GM19452 (cell line): ENCODE results near the gene ARHGAP18.

Source experiments
- ATAC-seq: cut with Tn5 transposase; IDR thresholded peaks from one replicate; pipeline ENCODE4 v1.9.1; 2021; ENCODE audit not compliant: unreplicated experiment

ARHGAP18 gene

GRCh38 chr6:129695373-129696027 is 14.5 kb downstream of the ARHGAP18 start:
- ATAC-seq, result peak; percentile 66

GRCh38 chr6:129694036-129694435 is 15.9 kb downstream of the ARHGAP18 start:
- ATAC-seq, result no peak

- ATAC-seq, result no peak
These were observed 17.5 kb downstream of the ARHGAP18 start for GRCh38 chr6:129692467-129692866.

GRCh38 chr6:129691709-129692108 is 18.3 kb downstream of the ARHGAP18 start:
- ATAC-seq, result no peak

GRCh38 chr6:129691043-129691640 is 18.8 kb downstream of the ARHGAP18 start:
- no peak for ATAC-seq

GRCh38 chr6:129686941-129687627 is 22.9 kb downstream of the ARHGAP18 start:
- ATAC-seq, result peak; percentile 73

GRCh38 chr6:129685662-129686031 is 24.3 kb downstream of the ARHGAP18 start:
- no peak for ATAC-seq

- ATAC-seq, result no peak
These were observed 24.9 kb downstream of the ARHGAP18 start for GRCh38 chr6:129684903-129685661.

- no peak for ATAC-seq
These were observed 25.6 kb downstream of the ARHGAP18 start for GRCh38 chr6:129684323-129684884.

GRCh38 chr6:129683601-129684322 is 26.2 kb downstream of the ARHGAP18 start:
- ATAC-seq, result peak; percentile 89

GRCh38 chr6:129681913-129682205 is 28.1 kb downstream of the ARHGAP18 start:
- no peak for ATAC-seq

- ATAC-seq, result no peak
These were observed 29.3 kb downstream of the ARHGAP18 start for GRCh38 chr6:129680633-129681032.

GRCh38 chr6:129679758-129680157 is 30.2 kb downstream of the ARHGAP18 start:
- ATAC-seq, result no peak

GRCh38 chr6:129679275-129679674 is 30.7 kb downstream of the ARHGAP18 start:
- ATAC-seq, result no peak

- no peak for ATAC-seq
These were observed 31.5 kb downstream of the ARHGAP18 start for GRCh38 chr6:129678463-129678862.

GRCh38 chr6:129677620-129678325 is 32.2 kb downstream of the ARHGAP18 start:
- no peak for ATAC-seq

- no peak for ATAC-seq
These were observed 34.1 kb downstream of the ARHGAP18 start for GRCh38 chr6:129675669-129676472.

GRCh38 chr6:129673748-129674147 is 36.2 kb downstream of the ARHGAP18 start:
- ATAC-seq, result no peak

GRCh38 chr6:129672881-129673631 is 36.9 kb downstream of the ARHGAP18 start:
- peak; percentile 59 for ATAC-seq
